HG02610 (cell line): ENCODE data around the gene TRHDE.

ENCODE experiments used
- ATAC-seq: cut with Tn5 transposase; IDR thresholded peaks from one replicate; pipeline ENCODE4 v1.9.1; 2021; ENCODE audit warnings: mild to moderate bottlenecking, moderate library complexity; ENCODE audit not compliant: unreplicated experiment

Gene TRHDE

GRCh38 chr12:72432037-72432604 is 160.0 kb downstream of the TRHDE start:
- no peak for ATAC-seq

- no peak for ATAC-seq
Observed at GRCh38 chr12:72433298-72433697, 161.1 kb downstream of the TRHDE start.

DNA sequence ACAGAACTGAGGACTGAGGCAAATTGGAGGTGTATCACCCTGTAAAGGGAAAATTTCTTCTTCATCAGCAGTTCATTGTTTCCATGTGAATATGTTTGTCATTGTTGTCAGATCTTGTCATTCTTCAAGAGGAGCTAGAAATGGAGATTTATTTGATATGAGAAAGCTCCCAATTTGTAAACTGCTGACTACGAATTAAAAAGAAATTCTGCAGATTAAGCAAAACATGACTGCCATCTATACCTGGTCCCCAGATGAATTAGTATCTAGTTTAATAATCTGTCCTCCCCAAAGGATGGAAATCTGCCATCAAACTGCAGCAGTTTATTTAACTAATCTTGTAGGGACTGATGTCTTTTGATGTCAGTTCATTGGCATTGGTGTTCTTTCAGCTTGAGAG is 162.8 kb downstream of the TRHDE start:
- no peak for ATAC-seq

GRCh38 chr12:72442217-72442616 is 170.0 kb downstream of the TRHDE start:
- ATAC-seq = no peak

DNA sequence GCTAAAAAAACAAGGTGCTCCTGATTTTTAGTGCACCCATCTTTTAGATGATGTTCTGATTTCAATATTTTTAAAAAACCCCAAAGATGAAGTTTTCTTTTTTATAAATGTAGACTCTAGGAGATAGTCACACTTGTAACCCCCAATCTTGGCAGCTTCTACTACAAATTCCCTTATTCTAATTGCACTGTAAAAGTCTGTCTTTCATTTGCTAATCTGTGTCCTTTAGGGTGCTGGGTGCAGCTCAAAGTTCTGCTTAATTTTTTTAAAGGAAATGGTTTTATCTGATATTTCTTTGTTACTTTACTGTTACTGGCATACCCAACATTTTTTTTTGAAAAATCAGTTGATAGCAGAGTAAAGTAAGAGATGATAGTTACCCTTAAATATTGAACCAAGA is 172.0 kb downstream of the TRHDE start:
- ATAC-seq = no peak

DNA sequence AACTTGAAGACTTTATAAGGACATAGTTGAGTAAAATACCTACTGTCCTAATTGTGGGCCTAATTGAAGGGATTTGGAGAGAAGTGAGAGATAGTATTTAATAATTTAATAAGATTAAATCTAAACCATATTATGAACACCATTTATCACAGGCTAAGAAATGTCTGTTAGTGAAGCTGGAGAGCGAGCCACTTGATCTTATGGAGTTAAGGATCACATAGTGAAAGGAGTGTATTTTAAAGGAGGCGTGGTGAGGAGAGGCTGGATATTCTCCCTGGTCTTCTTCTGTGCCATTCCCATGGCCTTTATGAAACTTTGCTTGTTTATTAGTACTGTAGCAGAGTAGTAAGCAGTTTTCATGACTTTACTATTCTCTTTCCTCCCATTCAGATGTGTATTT is 172.4 kb downstream of the TRHDE start:
- ATAC-seq = no peak

- no peak for ATAC-seq
Observed at GRCh38 chr12:72448089-72448488, 175.9 kb downstream of the TRHDE start.

- no peak for ATAC-seq
Observed at GRCh38 chr12:72448805-72449204, 176.6 kb downstream of the TRHDE start.

- no peak for ATAC-seq
Observed at GRCh38 chr12:72453066-72453465, 180.9 kb downstream of the TRHDE start.

GRCh38 chr12:72453550-72453949 is 181.4 kb downstream of the TRHDE start:
- no peak for ATAC-seq

GRCh38 chr12:72464471-72464870 is 192.3 kb downstream of the TRHDE start:
- ATAC-seq = no peak

GRCh38 chr12:72465155-72465554 is 193.0 kb downstream of the TRHDE start:
- ATAC-seq = no peak

- ATAC-seq = no peak
Observed at GRCh38 chr12:72465940-72466630, 193.9 kb downstream of the TRHDE start.

DNA sequence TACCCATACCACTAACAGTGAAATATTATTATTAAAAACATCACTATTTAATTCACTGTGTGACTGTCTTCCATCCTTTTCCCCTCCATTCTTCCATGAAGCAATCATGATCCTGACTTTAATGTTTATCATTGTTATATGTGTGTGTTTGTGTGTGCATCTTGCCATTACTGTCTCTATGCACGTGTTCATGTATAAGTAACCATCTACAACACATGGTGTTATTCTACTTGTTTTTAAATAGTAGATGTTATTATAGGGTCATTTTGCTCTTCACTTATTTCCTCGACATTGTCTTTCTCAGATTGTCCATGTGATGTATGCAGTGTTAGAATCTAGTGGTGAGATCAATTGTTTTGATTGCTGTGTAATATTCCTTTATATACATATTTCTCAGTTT is 195.8 kb downstream of the TRHDE start:
- ATAC-seq = no peak

DNA sequence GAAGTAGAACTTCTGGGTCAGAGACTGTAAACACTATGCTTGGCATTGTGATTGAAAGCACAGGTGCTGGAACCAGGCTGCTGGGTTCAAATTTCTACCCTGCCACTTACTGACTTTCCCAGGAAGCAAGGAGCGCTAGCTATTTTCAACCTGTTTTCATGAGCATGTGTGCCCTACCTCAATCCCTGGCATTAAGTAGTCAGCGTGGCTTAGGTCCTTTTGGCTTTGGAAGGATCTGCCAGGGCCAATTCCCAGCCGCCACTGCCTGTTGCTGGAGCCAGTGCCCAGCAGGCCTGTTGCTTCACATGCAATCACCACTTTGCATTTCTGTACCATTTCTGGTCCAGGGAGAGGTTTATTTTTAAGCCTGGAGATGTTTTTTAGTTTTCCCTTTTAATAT is 196.3 kb downstream of the TRHDE start:
- no peak for ATAC-seq

GRCh38 chr12:72471806-72472205 is 199.6 kb downstream of the TRHDE start:
- ATAC-seq = no peak

- no peak for ATAC-seq
Observed at GRCh38 chr12:72472350-72472749, 200.2 kb downstream of the TRHDE start.

DNA sequence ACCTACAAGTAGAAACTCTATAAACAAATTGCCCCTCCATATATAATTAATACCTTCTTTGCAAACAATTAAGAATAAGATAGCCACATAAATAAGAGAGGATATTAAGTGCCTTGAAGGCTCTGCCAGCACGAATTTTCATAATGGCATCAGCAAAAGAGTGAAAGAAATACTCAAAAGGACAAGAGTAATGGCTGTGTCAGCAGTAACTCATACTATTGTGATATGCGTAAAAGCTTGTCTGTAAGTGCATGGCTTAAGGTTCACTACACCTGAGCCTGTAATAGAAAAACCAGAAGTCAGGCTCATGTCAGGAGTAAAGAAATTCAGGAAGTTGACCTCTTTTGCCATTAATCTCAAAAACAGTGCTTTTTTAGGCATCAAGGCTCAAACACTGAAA is 204.1 kb downstream of the TRHDE start:
- ATAC-seq = no peak

- ATAC-seq = no peak
Observed at GRCh38 chr12:72485017-72485701, 213.0 kb downstream of the TRHDE start.

DNA sequence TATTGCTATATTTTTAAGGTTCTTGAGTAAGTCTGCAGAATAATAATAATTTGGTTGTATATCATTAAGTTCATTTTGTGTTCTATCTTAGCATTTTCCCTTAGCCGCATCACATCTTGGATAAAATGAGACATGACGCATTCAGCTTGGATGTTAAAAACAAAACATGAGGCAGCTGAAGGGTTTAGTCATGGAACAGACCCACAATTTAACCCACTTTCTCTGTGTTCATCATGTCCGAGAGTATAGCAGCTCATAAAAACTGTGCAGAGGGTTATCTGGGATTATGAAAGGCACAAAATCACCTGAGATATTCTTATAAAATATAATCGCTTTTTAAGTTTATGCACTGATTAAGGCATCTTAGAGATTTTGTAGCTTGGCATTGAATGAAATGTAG is 219.3 kb downstream of the TRHDE start:
- no peak for ATAC-seq

- ATAC-seq = no peak
Observed at GRCh38 chr12:72493407-72493806, 221.2 kb downstream of the TRHDE start.

- ATAC-seq = no peak
Observed at GRCh38 chr12:72498354-72498753, 226.2 kb downstream of the TRHDE start.
